Endothelial cell (in vitro differentiated cells): ENCODE data around the gene ERC1. TPM values are rescaled to one million over a fixed set of nuclear protein-coding genes. Genes with fewer than 3 reads are reported as not detected.

Experiments used
- DNase-seq: peaks from one replicate; pipeline ENCODE4 v3.0.0; 2021; ENCODE audit warnings: low spot score
- H3K27ac Mint-ChIP-seq: one replicate; pipeline ENCODE4 v1.8.0; 2021; ENCODE audit warnings: mixed read lengths, inconsistent platforms; ENCODE audit not compliant: unreplicated experiment
- H3K27me3 Mint-ChIP-seq: one replicate; pipeline ENCODE4 v1.8.0; 2021; ENCODE audit warnings: mild to moderate bottlenecking, moderate library complexity, mixed read lengths, inconsistent platforms; ENCODE audit not compliant: unreplicated experiment
- H3K36me3 Mint-ChIP-seq: one replicate; pipeline ENCODE4 v1.8.0; 2021; ENCODE audit warnings: mild to moderate bottlenecking, low read depth, mixed read lengths, inconsistent platforms; ENCODE audit not compliant: unreplicated experiment
- H3K4me1 Mint-ChIP-seq: one replicate; pipeline ENCODE4 v1.8.0; 2021; ENCODE audit warnings: mild to moderate bottlenecking, mixed read lengths, inconsistent platforms; ENCODE audit not compliant: unreplicated experiment
- H3K4me3 Mint-ChIP-seq: one replicate; pipeline ENCODE4 v1.8.0; 2021; ENCODE audit warnings: mild to moderate bottlenecking, mixed read lengths, inconsistent platforms; ENCODE audit not compliant: unreplicated experiment
- H3K9me3 Mint-ChIP-seq: one replicate; pipeline ENCODE4 v1.8.0; 2021; ENCODE audit warnings: mixed read lengths, inconsistent platforms; ENCODE audit not compliant: unreplicated experiment
- CTCF ChIP-seq: fragments of 200-600 bp; sonication (generic); IDR thresholded peaks from one replicate; pipeline ENCODE4 v1.5.0; 2021; ENCODE audit warnings: antibody characterized with exemption; ENCODE audit not compliant: unreplicated experiment
- total RNA-seq: library from RNA; stranded (reverse); fragmentation: NEBNext Ultra II Directional; extraction: Animal tissue kit (Norgen Biotek cat#: 25700); gene quantifications from one replicate; pipeline ENCODE4 v1.2.1, GENCODE V29; 2021; ENCODE audit not compliant: unreplicated experiment

Gene ERC1
- total RNA-seq, 1 donor from 2014 or later: 57.9 TPM

- no peak for DNase-seq
- Mint-ChIP-seq H3K4me1 (peaks cover 5% of the 10 kb centered on the region), H3K36me3 (no peaks in the 10 kb centered on the region), H3K27ac (no peak overlapping the region), H3K4me3 (no peak overlapping the region), H3K9me3 (no peaks in the 10 kb centered on the region), H3K27me3 (peaks cover under 1% of the 10 kb centered on the region)
- TF ChIP-seq CTCF: no peak
Observed at GRCh38 chr12:969821-970220, 21.2 kb upstream of the ERC1 start.

GRCh38 chr12:971991-972390 is 19.0 kb upstream of the ERC1 start:
- Mint-ChIP-seq H3K4me1 (peaks cover 4% of the 10 kb centered on the region), H3K36me3 (no peaks in the 10 kb centered on the region), H3K27ac (no peak overlapping the region), H3K27me3 (no peaks in the 10 kb centered on the region), H3K9me3 (no peaks in the 10 kb centered on the region), H3K4me3 (no peak overlapping the region)
- no peak for DNase-seq
- TF ChIP-seq CTCF: no peak

- Mint-ChIP-seq H3K27me3 (no peaks in the 10 kb centered on the region), H3K36me3 (no peaks in the 10 kb centered on the region), H3K4me1 (no peaks in the 10 kb centered on the region), H3K4me3 (no peak overlapping the region), H3K9me3 (no peaks in the 10 kb centered on the region), H3K27ac (no peak overlapping the region)
- no peak for TF ChIP-seq CTCF
- DNase-seq: no peak
Observed at GRCh38 chr12:974271-974862, 16.7 kb upstream of the ERC1 start.

GRCh38 chr12:976644-977043 is 14.4 kb upstream of the ERC1 start:
- Mint-ChIP-seq H3K9me3 (no peaks in the 10 kb centered on the region), H3K4me1 (no peaks in the 10 kb centered on the region), H3K27ac (no peak overlapping the region), H3K36me3 (no peaks in the 10 kb centered on the region), H3K4me3 (no peak overlapping the region), H3K27me3 (peaks cover 2% of the 10 kb centered on the region)
- no peak for DNase-seq
- no peak for TF ChIP-seq CTCF

GRCh38 chr12:977156-977555 is 13.9 kb upstream of the ERC1 start:
- H3K27ac Mint-ChIP-seq: no peak overlapping the region

More at GRCh38 chr12:977156-977555, 13.9 kb upstream of the ERC1 start:
- H3K36me3 Mint-ChIP-seq: no peaks in the 10 kb centered on the region
- DNase-seq: no peak
- no peaks in the 10 kb centered on the region for H3K9me3 Mint-ChIP-seq
- H3K4me3 Mint-ChIP-seq: no peak overlapping the region
- no peak for TF ChIP-seq CTCF
- peaks cover 2% of the 10 kb centered on the region for H3K27me3 Mint-ChIP-seq
- H3K4me1 Mint-ChIP-seq: no peaks in the 10 kb centered on the region
